Right lobe of liver (tissue), 6 donors: ENCODE measurements around the gene ARHGEF10L. TPM values are rescaled to one million over a fixed set of nuclear protein-coding genes. Genes with fewer than 3 reads are reported as not detected.

ENCODE experiments used
- ATAC-seq, 4 donors: fragments of 200-7000 bp; cut with Tn5 transposase; one replicate each; pipeline ENCODE4 v1.9.1; 2020; ENCODE audit warnings: mild to moderate bottlenecking in 4 of 4, moderate library complexity in 4 of 4
- DNase-seq, 3 donors: peaks; one replicate each; pipeline ENCODE4 v3.0.0-alpha.2; 2020
- H3K27ac ChIP-seq, 3 donors: fragments of 200-600 bp; one replicate each; pipeline ENCODE4 v1.8.0; 2022
- H3K27me3 ChIP-seq, 2 donors: fragments of 200-600 bp; one replicate each; pipeline ENCODE4 v1.8.0; 2022
- H3K36me3 ChIP-seq, 4 donors: fragments of 200-600 bp; sonication (generic) in 1 of 4; one replicate each; pipeline versions ENCODE4 v1.5.1 to v1.8.0; 2017 to 2022; ENCODE audit warnings: control low read depth in 1 of 4
- H3K4me1 ChIP-seq, 4 donors: fragments of 200-600 bp; sonication (generic) in 1 of 4; one replicate each; pipeline versions ENCODE4 v1.5.1 to v1.8.0; 2017 to 2022; ENCODE audit warnings: control low read depth in 1 of 4
- H3K4me3 ChIP-seq, 3 donors: fragments of 200-600 bp; one replicate each; pipeline ENCODE4 v1.8.0; 2022
- H3K9me3 ChIP-seq, 4 donors: fragments of 200-600 bp; sonication (generic) in 1 of 4; one replicate each; pipeline versions ENCODE4 v1.5.1 to v1.8.0; 2017 to 2022; ENCODE audit warnings: control low read depth in 1 of 4
- POLR2A ChIP-seq: fragments of 450-650 bp; IDR thresholded peaks from one replicate; pipeline ENCODE4 v1.6.1; 2017; ENCODE audit warnings: antibody characterized with exemption, mild to moderate bottlenecking
- WGBS: methylation state at CpG from one replicate; pipeline ENCODE4 v1.1.6; 2018; ENCODE audit warnings: low coverage, low lambda C conversion rate; ENCODE audit not compliant: insufficient coverage; ENCODE audit errors: missing lambda C conversion rate; 5-methylcytosine and 5-hydroxymethylcytosine counted together
- intact Hi-C, 2 donors: fragments of 100-400 bp; cut with DNase I; formaldehyde crosslinking; loops; one replicate each; pipeline versions ENCODE4 v1.11.2 to v1.14.1; 2022
- total RNA-seq, 6 experiments: library from RNA; depleted of rRNA in 2 of 6; stranded (reverse); fragments of >200 nt in 2 of 6; fragmentation: NEBNext Ultra II Directional in 3 of 6; extraction: Animal tissue kit (Norgen Biotek cat#: 25700) in 3 of 6; gene quantifications; one replicate each; pipeline versions ENCODE4 v1.1.0 to v1.2.4, GENCODE V29; 2016 to 2023
- TF ChIP-seq, protein P1 (sequence below), 4 donors: fragments of 200-600 bp in 3 of 4; fragments of 450-650 bp in 1 of 4; IDR thresholded peaks; one replicate each; pipeline versions ENCODE4 v1.5.1 to v1.8.0; 2016 to 2022; ENCODE audit warnings: antibody characterized with exemption in 4 of 4, mild to moderate bottlenecking in 2 of 4
- donor health status: DM: no; HTN: yes; CAD: no.
- donor health status: DM: no; HTN: no; CAD: no.
- donor health status: DM: no; HTN: no; CAD: no.
- donor health status: DM: no; HTN: yes; CAD: no.
- donor health status: DM: no; HTN: yes; CAD: no.

The ARHGEF10L gene
- total RNA-seq, 6 experiments from 2014 or later = 59.7 to 124 (median 87.4) TPM

DNA sequence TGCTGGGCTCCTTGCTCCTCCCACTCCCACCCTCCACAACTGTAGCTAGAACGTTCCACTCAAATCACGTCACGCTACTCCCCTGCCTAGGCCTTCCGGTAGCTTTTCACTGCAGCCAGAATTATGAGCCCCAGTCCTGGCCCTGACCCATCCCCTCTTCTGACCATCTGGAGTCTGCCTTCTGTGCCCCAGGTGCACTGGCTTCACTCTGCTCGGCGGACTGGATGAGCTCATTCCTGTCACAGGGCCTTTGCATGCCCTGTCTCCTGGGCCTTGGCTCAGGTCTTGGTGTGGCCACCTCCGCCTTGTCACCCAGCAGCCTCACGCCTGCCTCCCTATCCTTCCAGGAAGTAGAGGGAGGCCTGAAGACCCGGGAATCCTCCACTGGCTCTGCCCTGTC is 153.1 kb downstream of the ARHGEF10L start:
- Histone ChIP-seq H3K4me3 (no peak overlapping the region), H3K27ac (no peak overlapping the region), H3K9me3 (no peaks in the 10 kb centered on the region), H3K36me3 (peaks cover 0 to 93% (median 41%) of the 10 kb centered on the region in 4 donors), H3K27me3 (no peaks in the 10 kb centered on the region), H3K4me1 (peaks cover 0 to 16% (median 0%) of the 10 kb centered on the region in 4 donors)
- TF ChIP-seq, protein P1, sequence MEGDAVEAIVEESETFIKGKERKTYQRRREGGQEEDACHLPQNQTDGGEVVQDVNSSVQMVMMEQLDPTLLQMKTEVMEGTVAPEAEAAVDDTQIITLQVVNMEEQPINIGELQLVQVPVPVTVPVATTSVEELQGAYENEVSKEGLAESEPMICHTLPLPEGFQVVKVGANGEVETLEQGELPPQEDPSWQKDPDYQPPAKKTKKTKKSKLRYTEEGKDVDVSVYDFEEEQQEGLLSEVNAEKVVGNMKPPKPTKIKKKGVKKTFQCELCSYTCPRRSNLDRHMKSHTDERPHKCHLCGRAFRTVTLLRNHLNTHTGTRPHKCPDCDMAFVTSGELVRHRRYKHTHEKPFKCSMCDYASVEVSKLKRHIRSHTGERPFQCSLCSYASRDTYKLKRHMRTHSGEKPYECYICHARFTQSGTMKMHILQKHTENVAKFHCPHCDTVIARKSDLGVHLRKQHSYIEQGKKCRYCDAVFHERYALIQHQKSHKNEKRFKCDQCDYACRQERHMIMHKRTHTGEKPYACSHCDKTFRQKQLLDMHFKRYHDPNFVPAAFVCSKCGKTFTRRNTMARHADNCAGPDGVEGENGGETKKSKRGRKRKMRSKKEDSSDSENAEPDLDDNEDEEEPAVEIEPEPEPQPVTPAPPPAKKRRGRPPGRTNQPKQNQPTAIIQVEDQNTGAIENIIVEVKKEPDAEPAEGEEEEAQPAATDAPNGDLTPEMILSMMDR (IDR thresholded peaks at IDR 0.05) = no peak
- TF ChIP-seq POLR2A = no peak
- ATAC-seq = no peak
- 81% methylated on average over 6 of the region's 9 CpGs for WGBS
- intact Hi-C loops = no loop called here
- no peak for DNase-seq

DNA sequence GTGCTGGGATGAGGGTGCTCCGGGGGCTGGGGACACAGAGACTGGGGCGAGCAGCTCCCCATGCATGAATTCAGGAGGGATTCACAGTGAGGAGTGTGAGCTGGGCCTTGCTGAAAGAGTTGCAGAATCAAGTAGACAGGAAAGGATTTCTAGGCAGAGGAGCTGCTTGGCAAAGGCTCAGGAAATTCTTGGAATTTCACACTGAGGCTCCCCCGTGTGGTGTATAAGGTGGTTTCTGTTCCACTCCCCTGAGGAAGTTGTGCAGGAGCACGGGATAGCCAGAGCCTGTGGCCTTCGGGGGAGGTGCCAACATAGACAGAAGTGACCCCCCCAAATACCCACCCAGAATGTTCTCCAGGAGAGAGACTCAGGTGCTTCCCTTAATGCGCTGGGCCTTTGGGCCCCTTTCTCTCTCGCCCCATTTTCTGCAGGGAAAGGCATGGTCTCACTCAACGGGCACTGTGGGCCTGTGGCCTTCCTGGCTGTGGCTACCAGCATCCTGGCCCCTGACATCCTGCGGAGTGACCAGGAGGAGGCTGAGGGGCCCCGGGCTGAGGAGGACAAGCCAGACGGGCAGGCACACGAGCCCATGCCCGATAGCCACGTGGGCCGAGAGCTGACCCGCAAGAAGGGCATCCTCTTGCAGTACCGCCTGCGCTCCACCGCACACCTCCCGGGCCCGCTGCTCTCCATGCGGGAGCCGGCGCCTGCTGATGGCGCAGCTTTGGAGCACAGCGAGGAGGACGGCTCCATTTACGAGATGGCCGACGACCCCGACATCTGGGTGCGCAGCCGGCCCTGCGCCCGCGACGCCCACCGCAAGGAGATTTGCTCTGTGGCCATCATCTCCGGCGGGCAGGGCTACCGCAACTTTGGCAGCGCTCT is 157.2 kb downstream of the ARHGEF10L start:
- H3K4me3 ChIP-seq = no peak overlapping the region
- no peaks in the 10 kb centered on the region for H3K9me3 ChIP-seq
- WGBS = 0% methylated on average over 2 of the region's 42 CpGs
- peaks cover 0 to 4% (median 0%) of the 10 kb centered on the region in 4 donors for H3K4me1 ChIP-seq
- ATAC-seq = peak; percentile 2 to 40 (median 12)
- no peak for TF ChIP-seq POLR2A
- TF ChIP-seq, protein P1 (IDR thresholded peaks at IDR 0.05) = peak in 3 of 4 donors; percentile 15 to 27 (median 18)
- no peak for DNase-seq
- H3K27me3 ChIP-seq = no peaks in the 10 kb centered on the region
- intact Hi-C loops = no loop called here
- peaks cover 0 to 57% (median 21%) of the 10 kb centered on the region in 4 donors for H3K36me3 ChIP-seq
- no peak overlapping the region for H3K27ac ChIP-seq

DNA sequence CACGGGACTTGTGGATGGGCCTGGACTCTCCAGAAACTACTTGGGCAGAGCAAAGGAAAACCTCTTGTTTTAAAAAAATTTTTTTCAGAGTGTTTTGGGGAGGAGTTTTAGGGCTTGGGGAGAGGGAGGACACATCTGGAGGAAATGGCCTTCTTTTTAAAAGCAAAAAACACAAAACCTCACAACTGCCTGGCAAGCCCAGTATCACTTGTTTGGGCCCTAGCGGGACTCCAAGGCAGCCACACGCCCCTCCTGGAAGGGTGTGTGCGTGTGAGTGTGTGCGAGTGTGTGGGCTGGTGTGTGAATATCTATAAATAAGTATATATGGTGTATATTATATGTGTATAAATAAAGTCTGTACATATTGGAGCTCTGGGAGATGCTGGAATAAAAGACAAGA is 158.0 kb downstream of the ARHGEF10L start:
- peaks cover 0 to 49% (median 17%) of the 10 kb centered on the region in 4 donors for H3K36me3 ChIP-seq
- TF ChIP-seq, protein P1 (IDR thresholded peaks at IDR 0.05) = no peak
- TF ChIP-seq POLR2A = no peak
- H3K9me3 ChIP-seq = no peaks in the 10 kb centered on the region
- intact Hi-C loops = no loop called here
- no peak overlapping the region for H3K4me3 ChIP-seq
- H3K27me3 ChIP-seq = no peaks in the 10 kb centered on the region
- 61% methylated on average over 5 of the region's 5 CpGs for WGBS
- H3K27ac ChIP-seq = no peak overlapping the region
- H3K4me1 ChIP-seq = no peaks in the 10 kb centered on the region
- no peak for DNase-seq
- ATAC-seq = no peak

DNA sequence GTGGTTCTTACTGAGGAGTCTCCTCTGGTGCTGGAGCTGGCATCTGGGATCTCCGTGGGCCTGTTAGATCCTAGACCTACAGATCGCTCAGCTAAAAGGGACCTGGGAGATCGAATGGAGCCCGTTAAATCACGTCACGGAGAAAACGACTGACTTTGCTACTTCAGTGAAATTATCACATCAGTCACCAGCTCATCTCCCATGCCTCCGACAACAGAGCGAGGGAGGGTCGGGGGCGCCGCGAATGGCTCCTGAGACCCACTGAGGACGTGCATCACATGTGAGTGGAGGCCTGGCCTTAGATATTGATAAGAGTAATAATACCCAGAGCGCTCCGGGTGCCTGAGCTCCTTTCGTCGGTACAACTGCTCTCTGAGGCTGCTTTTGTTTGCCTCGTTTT is 160.1 kb downstream of the ARHGEF10L start:
- no peak for ATAC-seq
- intact Hi-C loops = no loop called here
- no peak overlapping the region for H3K4me3 ChIP-seq

More for the DNA sequence above, 160.1 kb downstream of the ARHGEF10L start:
- no peak for TF ChIP-seq POLR2A
- TF ChIP-seq, protein P1 (IDR thresholded peaks at IDR 0.05) = no peak
- Histone ChIP-seq H3K27me3 (no peaks in the 10 kb centered on the region), H3K27ac (no peak overlapping the region), H3K9me3 (no peaks in the 10 kb centered on the region), H3K36me3 (peaks cover 0 to 27% (median 6%) of the 10 kb centered on the region in 4 donors), H3K4me1 (no peaks in the 10 kb centered on the region)
- DNase-seq = no peak
- WGBS = 87% methylated on average over 7 of the region's 19 CpGs
